Skeletal muscle cell (primary cell): ENCODE results near the gene KSR2.

Experiments
- DNase-seq: peaks from one replicate; pipeline ENCODE4 v3.0.0-alpha.2; 2010; ENCODE audit warnings: low read depth
- H3K4me3 ChIP-seq: 2 replicates; pipeline ENCODE4 v1.5.1; 2011; ENCODE audit warnings: low read depth, mild to moderate bottlenecking, control low read depth, low read length, moderate library complexity

KSR2 gene

DNA sequence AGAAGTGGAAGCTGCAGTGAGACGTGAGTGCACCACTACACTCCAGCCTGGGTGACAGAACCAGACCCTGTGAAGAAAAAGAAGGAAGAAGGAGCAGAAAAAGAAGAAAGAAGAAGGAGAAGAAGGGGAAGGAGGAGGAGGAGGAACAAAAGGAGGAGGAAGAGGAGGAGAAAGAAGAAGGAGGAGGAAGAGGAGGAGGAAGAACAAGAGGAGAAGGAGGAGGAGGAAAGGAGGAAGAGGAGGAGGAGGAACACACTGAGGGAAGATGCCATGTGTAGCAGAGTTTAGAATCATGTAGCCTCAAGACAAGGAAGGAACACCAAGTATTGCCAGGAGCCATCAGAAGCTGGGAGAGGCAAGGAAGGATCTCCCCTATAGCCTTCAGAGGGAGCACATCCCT is 241.5 kb downstream of the KSR2 start:
- no peak overlapping the region for H3K4me3 ChIP-seq
- no peak for DNase-seq

DNA sequence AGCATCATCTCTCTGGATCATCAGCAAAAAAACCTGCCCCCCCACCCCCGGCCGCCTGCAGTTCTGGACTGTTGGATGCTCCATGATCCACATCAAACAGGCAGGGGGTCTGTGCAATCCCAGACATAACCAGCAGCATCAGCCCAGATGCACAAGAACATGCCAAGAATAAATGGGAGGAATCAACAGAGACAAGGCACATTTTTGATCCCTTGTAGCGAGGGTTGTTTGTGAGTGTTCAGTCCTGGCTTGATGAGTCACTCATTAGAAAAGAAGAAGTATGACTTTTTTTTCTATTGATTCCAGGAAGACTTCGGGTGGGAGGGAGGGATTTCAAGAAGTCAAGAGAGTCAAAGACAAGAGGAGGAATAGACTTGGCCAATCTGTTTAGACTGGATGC is 244.2 kb downstream of the KSR2 start:
- DNase-seq: no peak
- no peak overlapping the region for H3K4me3 ChIP-seq

DNA sequence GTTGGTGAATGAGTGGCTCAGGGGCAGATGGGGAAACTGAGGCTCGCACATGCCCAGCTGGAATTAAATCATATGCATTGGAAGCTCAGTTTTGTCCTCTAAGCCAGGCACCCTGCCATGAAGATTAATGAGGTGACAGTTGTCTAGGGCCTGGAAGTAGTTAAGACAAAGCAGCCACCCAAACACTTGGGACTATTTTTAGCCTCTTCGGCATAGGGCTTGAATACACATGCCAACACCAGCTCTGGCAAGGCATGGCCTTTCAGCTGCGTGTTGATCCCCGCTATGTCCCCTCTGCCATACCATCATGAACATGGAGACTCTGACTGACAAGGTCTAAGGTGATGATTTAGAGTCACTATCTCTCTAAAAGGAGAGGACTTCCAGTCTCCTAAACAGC is 250.2 kb downstream of the KSR2 start:
- H3K4me3 ChIP-seq: no peak overlapping the region
- DNase-seq: no peak

DNA sequence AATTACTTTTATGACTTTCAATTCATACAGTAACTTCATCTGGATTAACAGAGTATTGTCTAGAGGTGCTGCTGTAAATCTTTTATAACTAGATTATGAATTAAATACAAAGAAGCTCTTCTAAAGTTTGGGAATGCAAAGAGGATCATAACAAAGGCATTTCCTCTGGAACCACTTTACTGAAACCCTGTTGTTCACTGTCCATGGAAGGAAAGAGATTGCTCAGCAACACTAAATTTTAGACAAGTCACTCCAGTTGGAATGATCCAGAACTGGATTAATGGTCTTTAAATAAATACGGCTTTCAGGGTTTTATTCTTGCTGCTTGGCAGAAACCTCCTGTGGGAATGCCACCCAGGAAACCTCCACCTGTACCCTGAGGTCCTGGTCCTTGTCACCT is 250.6 kb downstream of the KSR2 start:
- no peak for DNase-seq
- no peak overlapping the region for H3K4me3 ChIP-seq

DNA sequence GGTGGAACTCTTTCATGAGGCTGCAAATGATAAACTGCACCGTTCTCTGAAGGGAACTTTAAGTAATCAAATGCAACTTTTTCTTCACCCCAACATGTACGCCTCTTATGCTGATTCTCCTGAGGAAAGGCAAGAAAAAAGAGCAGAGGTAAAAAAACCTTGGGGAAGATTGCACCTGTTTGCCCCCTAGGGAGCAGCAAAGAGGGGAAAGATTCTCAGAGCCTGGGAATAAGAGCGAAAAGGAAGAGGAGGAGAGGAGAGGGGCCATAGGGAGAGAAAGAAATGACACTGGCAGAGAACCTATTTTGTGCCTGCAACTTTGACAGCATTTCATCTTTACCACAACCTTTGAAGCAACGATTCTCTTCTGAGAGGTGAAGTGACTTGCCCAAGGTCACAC is 254.6 kb downstream of the KSR2 start:
- H3K4me3 ChIP-seq: no peak overlapping the region
- no peak for DNase-seq

DNA sequence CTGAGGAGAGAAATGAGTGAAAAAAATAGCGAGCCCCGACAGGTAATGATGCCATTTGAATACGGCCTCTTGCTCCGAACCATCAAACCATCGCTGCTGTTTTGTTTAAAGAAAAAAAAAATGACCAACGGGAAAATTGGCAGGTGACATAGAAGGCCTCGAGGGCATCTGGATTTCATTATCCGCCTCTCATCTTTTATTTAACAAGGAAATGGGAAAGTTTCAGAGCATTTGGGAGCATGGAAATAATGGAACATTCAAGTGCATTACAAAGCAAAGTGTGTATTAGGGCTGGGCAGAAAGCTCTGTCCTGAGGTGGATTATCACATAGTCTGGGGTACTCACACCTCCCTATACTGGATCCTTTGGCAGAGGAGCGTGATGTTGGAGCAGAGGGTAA is 258.7 kb downstream of the KSR2 start:
- DNase-seq: no peak
- H3K4me3 ChIP-seq: no peak overlapping the region

DNA sequence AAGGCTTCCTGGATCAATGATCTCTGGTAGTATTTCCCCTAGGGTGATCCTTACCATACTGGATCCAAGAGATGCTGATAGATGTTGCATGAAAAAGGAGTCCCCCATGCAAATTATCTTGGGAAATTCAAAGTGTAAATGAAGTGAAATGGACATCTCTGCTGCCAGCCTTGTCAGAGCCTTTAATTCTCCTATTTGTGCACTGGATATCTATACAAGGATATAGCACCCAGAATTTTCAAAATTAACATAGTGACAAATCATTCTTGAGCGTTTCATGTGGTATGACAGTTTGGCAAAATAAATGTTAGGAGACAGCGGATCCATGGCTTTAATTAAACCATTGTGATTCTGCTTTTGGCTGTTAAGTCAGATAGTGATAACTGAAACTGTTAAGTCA is 260.9 kb downstream of the KSR2 start:
- no peak for DNase-seq
- no peak overlapping the region for H3K4me3 ChIP-seq

DNA sequence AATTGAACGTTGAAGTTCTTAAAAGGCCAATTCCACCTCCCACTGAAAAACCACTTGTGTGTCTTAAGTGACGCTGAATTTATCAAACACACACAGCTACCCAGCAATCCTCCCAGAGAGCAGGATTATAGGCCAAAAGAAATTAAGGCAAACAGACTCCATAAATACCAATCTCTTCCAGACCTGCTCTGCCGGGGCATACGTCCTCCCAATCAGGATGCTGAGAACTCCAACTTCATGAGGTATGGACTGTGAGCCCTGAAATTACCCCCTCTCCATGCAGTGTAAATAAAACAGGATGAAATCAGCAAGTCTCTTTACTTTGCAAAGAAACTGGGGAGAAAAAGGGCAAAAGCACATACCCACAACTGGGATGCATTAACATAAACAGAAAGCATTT is 265.2 kb downstream of the KSR2 start:
- DNase-seq: no peak

DNA sequence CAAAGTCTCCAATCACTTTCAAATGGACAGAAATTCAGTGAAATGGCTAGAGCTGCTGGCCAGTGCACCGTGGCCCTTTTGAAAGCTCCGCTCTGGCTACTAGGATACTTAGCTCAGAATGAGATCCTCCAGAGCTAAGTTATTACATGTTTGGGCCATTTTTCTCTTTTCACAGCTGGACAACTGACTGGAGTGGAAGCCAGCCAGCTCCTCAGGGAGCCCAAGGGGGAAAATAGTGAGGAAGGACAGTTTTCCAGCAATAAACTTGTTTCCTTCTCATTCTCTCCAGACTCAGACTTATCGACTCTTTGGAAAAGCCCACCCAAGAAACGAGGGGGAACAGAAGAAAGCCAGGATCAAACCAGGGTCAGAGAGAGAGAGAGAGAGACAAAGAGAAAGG is 266.0 kb downstream of the KSR2 start:
- no peak overlapping the region for H3K4me3 ChIP-seq
- DNase-seq: no peak

More for the DNA sequence above, 265.2 kb downstream of the KSR2 start:
- no peak overlapping the region for H3K4me3 ChIP-seq

DNA sequence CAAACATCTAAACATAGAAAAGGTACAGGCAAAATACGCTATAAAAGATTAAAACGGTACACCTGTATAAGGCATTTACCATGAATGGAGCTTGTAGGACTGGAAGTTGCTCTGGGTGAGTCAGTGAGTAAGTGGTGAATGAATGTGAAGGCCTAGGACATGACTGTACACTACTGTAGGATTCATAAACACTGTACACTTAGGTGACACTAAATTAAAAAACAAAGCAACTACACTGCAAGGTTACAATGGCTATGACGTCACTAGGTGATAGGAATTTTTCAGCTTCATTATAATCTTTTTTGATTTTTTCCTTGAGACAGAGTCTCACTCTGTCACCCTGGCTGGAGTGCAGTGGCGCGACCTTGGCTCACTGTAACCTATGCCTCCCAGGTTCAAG is 269.2 kb downstream of the KSR2 start:
- H3K4me3 ChIP-seq: no peak overlapping the region
- no peak for DNase-seq

DNA sequence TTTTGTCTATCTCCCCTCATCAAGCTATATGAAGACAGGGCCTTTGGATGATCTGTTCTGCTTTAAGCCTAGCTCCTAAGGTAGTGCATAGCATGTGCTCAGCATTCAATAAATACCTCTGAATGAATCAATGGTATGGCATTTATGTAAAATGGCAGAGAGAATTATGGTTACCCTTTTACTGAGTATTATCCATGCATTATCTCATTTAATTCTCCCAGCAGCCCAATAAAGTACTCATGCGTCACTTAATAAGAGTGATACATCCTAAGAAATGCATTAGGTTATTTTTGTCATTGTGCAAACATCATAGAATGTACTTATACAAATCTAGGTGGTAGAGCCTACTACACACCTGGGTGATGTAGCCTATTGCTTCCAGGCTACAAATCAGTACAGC is 269.7 kb downstream of the KSR2 start:
- no peak for DNase-seq
- H3K4me3 ChIP-seq: no peak overlapping the region

DNA sequence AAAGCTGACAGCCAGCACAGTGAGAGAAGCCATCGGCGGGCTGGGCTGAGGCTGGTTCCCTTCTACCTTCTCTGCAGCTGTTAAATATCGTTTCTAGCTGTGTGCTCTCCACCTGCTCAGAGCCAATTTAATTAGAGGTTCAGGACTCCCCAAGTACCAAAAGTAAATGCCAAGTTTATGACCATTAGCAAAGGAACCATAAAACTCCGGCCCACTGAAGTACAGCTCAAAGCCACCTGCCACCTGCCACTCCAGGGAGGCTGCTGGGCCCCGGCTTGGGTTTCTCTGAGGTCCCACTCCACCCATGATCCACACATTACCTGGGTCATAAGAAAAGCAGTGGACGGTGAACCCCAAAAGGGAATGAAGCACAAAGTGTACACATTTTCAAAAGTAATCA is 272.8 kb downstream of the KSR2 start:
- H3K4me3 ChIP-seq: no peak overlapping the region

DNA sequence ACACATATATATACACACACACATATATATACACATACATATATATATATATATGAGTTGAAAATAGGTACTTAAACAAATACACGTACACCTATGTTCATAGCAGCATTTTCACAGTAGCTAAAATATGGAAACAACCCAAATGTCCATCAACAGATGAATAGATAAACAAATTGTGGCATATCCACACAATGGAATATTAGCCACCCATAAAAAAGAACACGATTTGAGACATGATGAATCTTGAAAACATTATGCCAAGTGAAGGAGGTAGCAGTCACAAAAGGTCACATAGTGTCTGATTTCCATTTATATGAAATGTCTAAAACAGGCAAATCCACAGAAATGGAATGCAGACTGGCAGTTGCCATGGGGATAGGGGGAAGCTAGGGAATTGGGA is 276.3 kb downstream of the KSR2 start:
- no peak for DNase-seq
- no peak overlapping the region for H3K4me3 ChIP-seq

More for the DNA sequence above, 272.8 kb downstream of the KSR2 start:
- no peak for DNase-seq

DNA sequence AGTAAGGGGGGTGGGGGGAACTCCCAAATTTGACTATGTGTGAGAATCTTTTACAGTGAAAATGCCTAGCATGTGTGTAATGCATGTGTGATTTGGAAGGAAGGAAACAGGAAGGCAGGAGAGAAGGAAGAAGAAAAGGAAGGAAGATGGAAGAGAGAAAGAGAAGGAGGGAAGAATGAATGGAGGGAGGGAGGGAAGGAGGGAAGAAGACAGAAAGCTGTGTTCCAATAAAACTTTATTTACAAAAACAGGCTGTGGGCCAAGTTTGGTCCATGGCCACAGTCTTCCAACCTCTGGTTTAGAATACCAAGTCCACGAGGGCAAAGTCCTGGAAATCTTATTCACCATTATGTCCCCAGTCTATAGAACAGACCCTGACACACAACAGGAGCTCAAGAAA is 278.9 kb downstream of the KSR2 start:
- no peak for DNase-seq
- H3K4me3 ChIP-seq: no peak overlapping the region

DNA sequence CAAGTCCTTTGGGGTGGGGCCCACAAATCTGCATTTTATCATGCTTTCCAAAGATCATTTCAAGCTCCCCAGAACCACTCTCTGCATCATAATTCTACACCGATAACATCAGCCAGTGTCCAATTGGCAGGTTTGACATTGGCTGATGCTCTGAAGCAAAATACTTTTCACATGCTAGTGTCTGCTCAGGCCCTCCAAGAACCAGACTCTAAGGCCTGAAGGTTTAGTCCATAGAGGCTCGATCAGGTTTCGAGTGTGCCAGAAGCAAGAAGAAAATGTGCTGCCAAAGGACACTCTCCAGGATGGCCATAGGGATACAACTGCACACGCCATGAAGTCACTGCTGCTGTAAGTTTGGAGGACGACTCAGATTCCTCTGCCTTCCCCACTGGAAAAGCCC is 280.3 kb downstream of the KSR2 start:
- DNase-seq: no peak
- no peak overlapping the region for H3K4me3 ChIP-seq

DNA sequence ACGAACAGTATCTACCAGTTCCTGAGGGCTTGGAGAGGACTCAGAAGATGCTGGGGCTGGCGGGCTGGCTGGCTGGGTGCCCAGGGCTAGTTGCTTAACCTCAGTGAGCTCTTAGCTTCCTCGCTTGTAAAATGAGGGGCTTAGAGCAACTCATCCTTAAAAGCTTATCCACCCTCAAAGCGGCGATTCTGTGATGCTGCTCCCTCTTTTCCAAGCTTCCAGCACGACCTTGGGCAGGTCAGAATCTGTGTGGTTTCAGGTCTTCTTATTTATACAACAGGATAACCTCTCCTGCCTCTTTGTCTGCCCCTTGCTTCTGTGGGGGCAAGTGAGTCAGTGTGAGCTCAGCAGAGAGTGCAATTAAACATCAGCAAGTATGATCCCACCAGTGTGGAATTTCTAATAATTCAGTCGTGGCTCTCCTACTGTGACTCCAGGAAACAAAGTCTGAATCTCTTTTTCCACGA is 281.8 kb downstream of the KSR2 start:
- peak; percentile 60 for DNase-seq
- H3K4me3 ChIP-seq: no peak overlapping the region

DNA sequence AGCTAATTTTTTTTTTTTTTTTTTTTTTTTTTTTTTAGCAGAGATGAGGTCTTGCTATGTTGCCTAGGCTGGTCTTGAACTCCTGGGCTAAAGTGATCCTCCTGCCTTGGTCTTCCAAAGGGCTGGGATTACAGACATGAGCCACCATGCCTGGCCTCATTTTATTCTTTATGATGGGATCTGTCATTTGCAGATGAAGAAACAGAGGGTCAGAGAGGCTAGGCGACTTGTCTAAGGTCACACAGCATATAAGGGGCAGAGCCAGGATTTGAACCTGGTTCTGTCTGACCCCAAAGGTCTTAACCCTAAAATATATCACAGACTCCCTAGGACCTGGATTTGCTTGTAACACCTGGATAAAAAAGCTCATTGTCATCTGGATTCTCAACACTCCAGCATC is 282.6 kb downstream of the KSR2 start:
- H3K4me3 ChIP-seq: no peak overlapping the region
- DNase-seq: no peak

DNA sequence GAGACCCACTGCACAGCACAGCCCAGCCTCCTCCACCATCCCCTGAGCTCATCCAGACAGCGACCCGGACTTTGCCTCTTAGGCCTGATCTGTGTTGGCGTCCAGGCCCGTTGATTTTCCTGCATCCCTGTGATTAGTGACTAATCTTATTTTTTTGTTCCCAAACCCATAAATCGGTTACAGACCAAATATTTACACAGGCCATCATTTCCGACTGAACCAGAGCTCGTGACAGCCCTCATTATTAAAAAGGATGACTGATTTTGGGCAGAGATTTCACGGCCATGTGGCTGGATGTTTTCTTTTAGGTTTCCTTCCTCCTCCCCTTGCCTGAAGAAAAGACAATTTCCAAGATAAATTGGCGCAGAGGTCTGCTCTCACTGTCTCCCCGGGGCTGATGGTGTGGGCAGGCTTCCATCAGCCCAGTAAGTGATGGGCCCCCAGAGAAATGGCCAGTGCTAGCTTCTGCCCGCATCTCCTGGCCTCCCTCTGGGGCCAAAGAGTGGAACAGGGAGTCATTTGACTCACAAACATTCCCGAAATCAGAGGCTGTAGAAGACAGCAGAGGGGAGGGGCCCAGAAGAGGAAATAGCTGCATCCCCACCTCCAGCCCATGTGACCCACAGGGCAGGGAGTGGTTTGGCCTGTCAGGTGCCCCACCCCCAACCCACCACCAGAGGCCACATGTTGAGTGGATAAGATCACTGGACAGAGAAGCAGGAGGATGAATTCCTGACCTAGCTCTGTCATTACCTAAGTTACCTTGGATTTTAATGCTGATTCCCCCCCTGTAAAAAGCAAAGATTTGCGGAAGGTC is 283.5 kb downstream of the KSR2 start:
- DNase-seq: peak; percentile 76

DNA sequence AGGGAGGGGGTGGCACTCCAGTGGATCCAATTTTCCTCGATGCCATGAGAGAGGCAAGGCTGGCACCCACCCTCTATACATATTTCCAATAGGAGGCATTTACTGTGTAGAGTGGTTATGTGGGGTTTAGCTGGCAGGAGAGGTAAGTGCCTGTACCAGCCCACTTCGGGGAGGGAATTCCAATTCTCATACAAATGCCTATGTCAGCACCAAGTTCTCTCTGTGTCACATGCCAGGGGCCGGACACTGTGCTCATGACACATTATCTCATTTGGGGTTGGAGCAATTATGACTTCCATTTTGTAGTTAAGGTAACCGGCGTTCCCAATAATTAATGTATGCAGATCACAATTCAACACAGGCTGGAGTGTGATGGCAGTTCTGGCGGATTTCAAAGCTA is 284.3 kb downstream of the KSR2 start:
- no peak overlapping the region for H3K4me3 ChIP-seq

More for the DNA sequence above, 283.5 kb downstream of the KSR2 start:
- H3K4me3 ChIP-seq: no peak overlapping the region

DNA sequence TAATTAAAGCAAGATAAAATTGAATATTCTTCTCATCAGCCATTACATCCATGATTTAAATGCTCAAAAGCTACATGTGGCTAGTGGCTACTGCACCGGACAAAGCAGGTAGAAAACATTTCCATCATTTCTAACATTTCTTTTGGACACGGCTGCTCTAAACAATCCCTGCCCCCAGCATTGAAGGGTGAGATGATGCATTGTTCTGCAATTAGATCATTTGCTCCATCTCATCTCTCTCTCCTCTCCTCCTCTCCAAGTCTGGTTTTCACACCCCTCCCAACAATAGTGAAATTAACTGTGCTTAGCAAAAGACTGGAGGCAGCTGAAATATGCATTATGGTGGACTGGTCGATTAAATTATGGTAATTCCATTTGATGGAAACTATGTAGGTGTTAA is 288.5 kb downstream of the KSR2 start:
- no peak for DNase-seq
- no peak overlapping the region for H3K4me3 ChIP-seq

More for the DNA sequence above, 284.3 kb downstream of the KSR2 start:
- DNase-seq: no peak

DNA sequence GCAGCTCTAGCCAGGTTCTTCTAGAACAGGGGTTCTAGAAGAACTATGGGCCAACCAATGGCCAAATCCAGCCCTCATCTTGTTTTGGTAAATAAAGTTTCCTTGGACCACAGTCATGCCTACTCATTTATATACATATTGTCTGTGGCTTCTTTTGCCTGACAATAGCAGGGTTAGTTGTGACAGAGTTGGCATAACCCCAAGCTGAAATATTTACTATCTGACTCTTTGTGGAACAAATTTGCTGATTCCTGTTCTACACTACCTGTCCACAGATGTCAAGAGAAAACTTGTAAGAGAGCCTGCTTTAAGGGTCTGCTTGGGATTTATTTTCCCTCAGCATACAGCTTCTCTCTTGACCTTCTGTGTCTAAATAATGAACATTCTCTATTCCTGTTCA is 289.0 kb downstream of the KSR2 start:
- no peak overlapping the region for H3K4me3 ChIP-seq
- DNase-seq: no peak

DNA sequence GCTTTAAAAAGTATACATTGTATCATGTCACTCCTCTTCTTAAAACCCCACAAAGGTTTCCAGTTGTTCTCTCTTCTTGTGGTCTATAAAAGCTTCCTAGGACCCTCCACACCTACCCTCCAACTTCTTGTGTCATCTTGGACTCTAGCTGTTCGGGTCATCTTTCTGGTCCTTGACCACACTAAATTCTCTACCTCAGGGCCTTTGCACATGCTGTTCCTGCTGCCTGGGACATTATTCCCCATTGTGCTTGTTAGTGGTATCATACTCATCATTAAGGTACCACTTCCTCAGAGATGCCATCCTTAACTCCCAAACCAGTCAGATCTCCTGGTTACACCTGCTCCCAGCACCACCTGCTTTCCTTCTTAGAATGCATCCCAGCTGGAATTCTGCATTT is 294.0 kb downstream of the KSR2 start:
- no peak for DNase-seq

More for the DNA sequence above, 294.0 kb downstream of the KSR2 start:
- H3K4me3 ChIP-seq: no peak overlapping the region
